Measurements from ENCODE around the gene MAP3K5.
A peak's percentile ranks its signal among the peaks of the same experiment; 100 is the strongest.

The MAP3K5 gene

GRCh38 chr6:136682292-136682691 is 110.0 kb downstream of the MAP3K5 start:
- no peak for DNase-seq

- no peak for DNase-seq
Observed at GRCh38 chr6:136677822-136678221, 114.5 kb downstream of the MAP3K5 start.

- no peak for DNase-seq
Observed at GRCh38 chr6:136677344-136677743, 114.9 kb downstream of the MAP3K5 start.

- peak in 1 of 2 experiments; percentile 15 for DNase-seq
Observed at GRCh38 chr6:136676075-136676474, 116.2 kb downstream of the MAP3K5 start.

- DNase-seq, result no peak
Observed at GRCh38 chr6:136673571-136673970, 118.7 kb downstream of the MAP3K5 start.

- no peak for DNase-seq
Observed at GRCh38 chr6:136672144-136672543, 120.1 kb downstream of the MAP3K5 start.

GRCh38 chr6:136669299-136669699 is 123.0 kb downstream of the MAP3K5 start:
- peak in 1 of 2 experiments; percentile 19 for DNase-seq

GRCh38 chr6:136668571-136668970 is 123.7 kb downstream of the MAP3K5 start:
- DNase-seq, result no peak

- no peak for DNase-seq
Observed at GRCh38 chr6:136666041-136666440, 126.2 kb downstream of the MAP3K5 start.

- no peak for DNase-seq
Observed at GRCh38 chr6:136662347-136663237, 129.7 kb downstream of the MAP3K5 start.

- no peak for DNase-seq
Observed at GRCh38 chr6:136660727-136661126, 131.6 kb downstream of the MAP3K5 start.

GRCh38 chr6:136659991-136660499 is 132.2 kb downstream of the MAP3K5 start:
- no peak for DNase-seq

- DNase-seq, result no peak
Observed at GRCh38 chr6:136658711-136659110, 133.6 kb downstream of the MAP3K5 start.

- DNase-seq, result no peak
Observed at GRCh38 chr6:136657666-136658065, 134.6 kb downstream of the MAP3K5 start.

- no peak for DNase-seq
Observed at GRCh38 chr6:136656121-136656520, 136.2 kb downstream of the MAP3K5 start.

GRCh38 chr6:136655239-136656014 is 136.8 kb downstream of the MAP3K5 start:
- DNase-seq, result no peak

- no peak for DNase-seq
Observed at GRCh38 chr6:136654086-136654485, 138.2 kb downstream of the MAP3K5 start.

- no peak for DNase-seq
Observed at GRCh38 chr6:136652656-136653055, 139.6 kb downstream of the MAP3K5 start.

- no peak for DNase-seq
Observed at GRCh38 chr6:136651982-136652381, 140.3 kb downstream of the MAP3K5 start.

GRCh38 chr6:136647363-136647852 is 144.9 kb downstream of the MAP3K5 start:
- DNase-seq, result no peak

- DNase-seq, result no peak
Observed at GRCh38 chr6:136646377-136646776, 145.9 kb downstream of the MAP3K5 start.

- no peak for DNase-seq
Observed at GRCh38 chr6:136644597-136644952, 147.7 kb downstream of the MAP3K5 start.

- peak; percentile 49 to 79 for DNase-seq
Observed at GRCh38 chr6:136643850-136644596, 148.3 kb downstream of the MAP3K5 start.
